ENCODE results near the gene NLE1. TPM values are rescaled to one million over a fixed set of nuclear protein-coding genes. Genes with fewer than 3 reads are reported as not detected.

NLE1 gene
- total RNA-seq, 1 donor, result 15.6 TPM

DNA sequence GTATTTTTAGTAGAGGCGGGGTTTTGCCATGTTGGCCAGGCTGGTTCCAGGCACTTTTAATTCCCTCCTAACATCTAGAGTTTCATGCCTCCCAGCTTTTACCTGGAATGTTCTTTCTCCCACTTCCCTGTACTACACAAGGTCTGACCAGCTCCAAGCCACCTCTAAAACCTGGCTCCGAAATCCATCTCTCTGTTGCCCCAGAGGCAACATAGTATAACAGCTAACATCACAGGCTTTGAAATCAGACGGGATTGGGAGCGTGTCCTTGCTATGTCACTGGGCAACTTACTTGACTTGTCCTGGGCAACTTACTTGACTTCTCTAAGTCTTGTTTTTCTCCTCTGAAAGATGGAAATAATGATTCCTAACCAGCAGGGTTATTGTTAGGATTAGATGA lies 20.7 kb upstream of the NLE1 start:
- DNase-seq (ENCODE audit: insufficient read length, low spot score, missing footprints), result no peak
- TF ChIP-seq CTCF (IDR thresholded peaks at IDR 0.05; ENCODE audit: extremely low read depth, low read depth, low read length), result no peak
- H3K4me1 ChIP-seq (ENCODE audit: insufficient read depth, low read length), result no peaks in the 10 kb centered on the region
- H3K4me2 ChIP-seq (ENCODE audit: insufficient read depth, low read length), result no peak overlapping the region
- H3K4me3 ChIP-seq (ENCODE audit: insufficient read depth, low read length), result no peak overlapping the region
- H3K79me2 ChIP-seq (ENCODE audit: insufficient read depth, low read length), result no peaks in the 10 kb centered on the region
- no peaks in the 10 kb centered on the region for H4K20me1 ChIP-seq (ENCODE audit: insufficient read depth, low read length)
- peaks cover 13% of the 10 kb centered on the region for H3K27me3 ChIP-seq (ENCODE audit: insufficient read depth, low read length)
- no peak overlapping the region for H3K27ac ChIP-seq (ENCODE audit: low read depth, low read length)
- H3K9me3 ChIP-seq (ENCODE audit: low read depth, low read length), result no peaks in the 10 kb centered on the region
- no peak overlapping the region for H2AFZ ChIP-seq (ENCODE audit: low read length)
- H3K36me3 ChIP-seq (ENCODE audit: insufficient read depth, low read length), result no peaks in the 10 kb centered on the region

- Histone ChIP-seq H4K20me1 (ENCODE audit: insufficient read depth, low read length) (no peaks in the 10 kb centered on the region), H3K36me3 (ENCODE audit: insufficient read depth, low read length) (no peaks in the 10 kb centered on the region), H3K27me3 (ENCODE audit: insufficient read depth, low read length) (peaks cover 13% of the 10 kb centered on the region), H3K4me3 (ENCODE audit: insufficient read depth, low read length) (no peak overlapping the region), H3K4me1 (ENCODE audit: insufficient read depth, low read length) (no peaks in the 10 kb centered on the region), H3K9me3 (ENCODE audit: low read depth, low read length) (no peaks in the 10 kb centered on the region), H3K27ac (ENCODE audit: low read depth, low read length) (no peak overlapping the region), H3K4me2 (ENCODE audit: insufficient read depth, low read length) (no peak overlapping the region), H3K79me2 (ENCODE audit: insufficient read depth, low read length) (no peaks in the 10 kb centered on the region), H2AFZ (ENCODE audit: low read length) (no peak overlapping the region)
- no peak for DNase-seq (ENCODE audit: insufficient read length, low spot score, missing footprints)
- TF ChIP-seq CTCF (IDR thresholded peaks at IDR 0.05; ENCODE audit: extremely low read depth, low read depth, low read length), result no peak
These were observed 19.2 kb upstream of the NLE1 start for GRCh38 chr17:35161281-35161761.

DNA sequence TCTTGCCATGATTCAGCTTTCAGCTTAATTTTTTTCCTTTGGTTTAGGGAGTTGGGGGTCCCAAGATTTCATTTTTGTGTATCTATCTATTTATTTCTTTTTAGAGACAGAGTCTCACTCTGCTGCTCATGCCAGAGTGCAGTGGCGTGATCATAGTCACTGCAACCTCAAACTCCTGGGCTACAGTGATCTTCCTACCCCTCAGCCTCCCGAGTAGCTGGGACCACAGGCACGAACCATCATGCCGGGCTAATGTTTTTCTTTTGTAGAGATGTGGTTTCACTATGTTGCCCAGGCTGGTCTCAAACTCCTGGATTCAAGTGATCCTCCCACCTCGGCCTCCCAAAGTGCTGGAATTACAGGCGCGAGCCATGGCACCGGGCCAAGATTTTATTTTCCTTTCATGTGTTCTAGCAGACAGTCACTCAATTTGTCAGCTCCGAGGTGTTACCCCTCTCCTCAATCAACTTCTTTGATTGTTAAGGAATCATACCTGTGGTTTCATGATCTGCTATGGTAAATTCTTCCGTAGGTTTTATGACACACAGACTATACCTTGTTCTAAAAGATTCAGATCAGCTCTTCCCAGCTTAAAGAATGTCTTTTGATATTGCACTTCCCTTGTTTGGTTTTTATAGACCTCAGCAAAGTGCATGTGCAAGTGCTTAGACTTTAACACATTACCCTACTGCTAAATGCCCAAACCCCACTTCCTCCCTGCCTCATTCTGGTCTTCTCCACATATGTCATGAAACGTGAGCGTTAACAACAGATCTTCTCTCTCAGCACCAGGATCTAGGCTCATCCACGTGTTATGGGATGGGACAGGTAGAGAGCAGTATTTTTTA lies 18.5 kb upstream of the NLE1 start:
- Histone ChIP-seq H3K27ac (ENCODE audit: low read depth, low read length) (no peak overlapping the region), H4K20me1 (ENCODE audit: insufficient read depth, low read length) (no peaks in the 10 kb centered on the region), H3K4me3 (ENCODE audit: insufficient read depth, low read length) (no peak overlapping the region), H3K4me2 (ENCODE audit: insufficient read depth, low read length) (no peak overlapping the region), H3K4me1 (ENCODE audit: insufficient read depth, low read length) (no peaks in the 10 kb centered on the region), H2AFZ (ENCODE audit: low read length) (no peak overlapping the region), H3K79me2 (ENCODE audit: insufficient read depth, low read length) (no peaks in the 10 kb centered on the region), H3K36me3 (ENCODE audit: insufficient read depth, low read length) (no peaks in the 10 kb centered on the region), H3K9me3 (ENCODE audit: low read depth, low read length) (no peaks in the 10 kb centered on the region), H3K27me3 (ENCODE audit: insufficient read depth, low read length) (peaks cover 15% of the 10 kb centered on the region)
- no peak for TF ChIP-seq CTCF (IDR thresholded peaks at IDR 0.05; ENCODE audit: extremely low read depth, low read depth, low read length)
- DNase-seq (ENCODE audit: insufficient read length, low spot score, missing footprints), result no peak

- no peaks in the 10 kb centered on the region for H3K79me2 ChIP-seq (ENCODE audit: insufficient read depth, low read length)
These were observed 17.8 kb upstream of the NLE1 start for GRCh38 chr17:35159940-35160339.

More at GRCh38 chr17:35159940-35160339, 17.8 kb upstream of the NLE1 start:
- DNase-seq (ENCODE audit: insufficient read length, low spot score, missing footprints), result no peak
- Histone ChIP-seq H3K27ac (ENCODE audit: low read depth, low read length) (no peak overlapping the region), H3K4me1 (ENCODE audit: insufficient read depth, low read length) (no peaks in the 10 kb centered on the region), H4K20me1 (ENCODE audit: insufficient read depth, low read length) (no peaks in the 10 kb centered on the region), H3K27me3 (ENCODE audit: insufficient read depth, low read length) (peaks cover 15% of the 10 kb centered on the region), H3K4me3 (ENCODE audit: insufficient read depth, low read length) (no peak overlapping the region), H2AFZ (ENCODE audit: low read length) (no peak overlapping the region), H3K36me3 (ENCODE audit: insufficient read depth, low read length) (no peaks in the 10 kb centered on the region), H3K4me2 (ENCODE audit: insufficient read depth, low read length) (no peak overlapping the region), H3K9me3 (ENCODE audit: low read depth, low read length) (no peaks in the 10 kb centered on the region)
- no peak for TF ChIP-seq CTCF (IDR thresholded peaks at IDR 0.05; ENCODE audit: extremely low read depth, low read depth, low read length)
